Cardiac fibroblast (primary cell): ENCODE data around the gene GPX2.

Experiments used
- DNase-seq, 2 donors: peaks; one replicate each; pipeline versions ENCODE4 v3.0.0 to v3.0.0-alpha.2; 2010; ENCODE audit warnings: low read depth in 2 of 2
- H3K4me3 ChIP-seq, 2 donors: replicated peaks in 1 of 2; 1 replicate in 1 of 2; 2 replicates in 1 of 2; pipeline ENCODE4 v1.5.1; 2011; ENCODE audit warnings: low read depth in 2 of 2, low read length in 2 of 2, mild to moderate bottlenecking in 2 of 2, moderate library complexity in 1 of 2
- TF ChIP-seq, protein P1 (sequence below): IDR thresholded peaks from one replicate; pipeline ENCODE4 v1.5.1; 2011; ENCODE audit warnings: low read depth, mild to moderate bottlenecking, low read length, inconsistent platforms

GPX2 gene

GRCh38 chr14:64954491-64955240, 12.1 kb upstream of the GPX2 start:
- no peak for DNase-seq
- TF ChIP-seq, protein P1, sequence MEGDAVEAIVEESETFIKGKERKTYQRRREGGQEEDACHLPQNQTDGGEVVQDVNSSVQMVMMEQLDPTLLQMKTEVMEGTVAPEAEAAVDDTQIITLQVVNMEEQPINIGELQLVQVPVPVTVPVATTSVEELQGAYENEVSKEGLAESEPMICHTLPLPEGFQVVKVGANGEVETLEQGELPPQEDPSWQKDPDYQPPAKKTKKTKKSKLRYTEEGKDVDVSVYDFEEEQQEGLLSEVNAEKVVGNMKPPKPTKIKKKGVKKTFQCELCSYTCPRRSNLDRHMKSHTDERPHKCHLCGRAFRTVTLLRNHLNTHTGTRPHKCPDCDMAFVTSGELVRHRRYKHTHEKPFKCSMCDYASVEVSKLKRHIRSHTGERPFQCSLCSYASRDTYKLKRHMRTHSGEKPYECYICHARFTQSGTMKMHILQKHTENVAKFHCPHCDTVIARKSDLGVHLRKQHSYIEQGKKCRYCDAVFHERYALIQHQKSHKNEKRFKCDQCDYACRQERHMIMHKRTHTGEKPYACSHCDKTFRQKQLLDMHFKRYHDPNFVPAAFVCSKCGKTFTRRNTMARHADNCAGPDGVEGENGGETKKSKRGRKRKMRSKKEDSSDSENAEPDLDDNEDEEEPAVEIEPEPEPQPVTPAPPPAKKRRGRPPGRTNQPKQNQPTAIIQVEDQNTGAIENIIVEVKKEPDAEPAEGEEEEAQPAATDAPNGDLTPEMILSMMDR: no peak
- H3K4me3 ChIP-seq: no peak overlapping the region

DNA sequence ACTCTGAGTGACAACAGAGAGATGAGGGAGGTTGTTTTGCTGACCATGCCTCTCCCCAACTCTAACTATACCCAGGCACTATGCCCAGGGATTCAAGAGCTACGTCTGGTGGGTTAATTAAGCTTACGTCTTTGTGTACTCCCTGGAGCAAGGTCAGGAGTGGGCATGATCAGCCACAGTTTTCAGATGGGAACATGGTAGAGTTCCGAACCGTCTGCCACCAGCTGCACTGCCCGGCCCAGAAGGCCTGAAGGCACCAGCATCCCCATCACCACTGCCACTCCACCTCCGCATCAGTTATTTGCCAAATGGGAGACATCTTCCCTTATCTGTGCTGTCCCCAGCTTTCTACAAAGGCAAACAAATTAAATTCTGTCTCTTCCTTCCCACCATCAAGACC, 11.1 kb upstream of the GPX2 start:
- no peak overlapping the region for H3K4me3 ChIP-seq
- DNase-seq: no peak

DNA sequence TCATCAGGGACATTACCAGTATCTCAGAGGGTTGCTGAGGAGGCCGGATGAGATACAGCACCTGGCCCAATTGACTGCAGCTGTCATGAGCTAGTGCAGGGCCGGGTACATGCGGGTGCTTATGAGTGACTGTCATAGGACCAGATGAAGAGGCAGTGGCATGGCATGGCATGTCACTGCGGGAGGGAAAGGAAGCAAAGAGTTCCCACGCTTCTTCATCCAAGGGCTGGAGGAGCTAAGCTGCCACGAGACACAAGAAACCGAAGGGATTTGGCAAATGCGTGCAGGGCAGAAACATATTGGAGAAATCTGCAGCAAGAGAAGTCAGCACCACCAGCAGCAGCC, 10.7 kb upstream of the GPX2 start:
- no peak for DNase-seq
- TF ChIP-seq, protein P1: no peak
- H3K4me3 ChIP-seq: no peak overlapping the region

More for the DNA sequence above, 11.1 kb upstream of the GPX2 start:
- TF ChIP-seq, protein P1: no peak

DNA sequence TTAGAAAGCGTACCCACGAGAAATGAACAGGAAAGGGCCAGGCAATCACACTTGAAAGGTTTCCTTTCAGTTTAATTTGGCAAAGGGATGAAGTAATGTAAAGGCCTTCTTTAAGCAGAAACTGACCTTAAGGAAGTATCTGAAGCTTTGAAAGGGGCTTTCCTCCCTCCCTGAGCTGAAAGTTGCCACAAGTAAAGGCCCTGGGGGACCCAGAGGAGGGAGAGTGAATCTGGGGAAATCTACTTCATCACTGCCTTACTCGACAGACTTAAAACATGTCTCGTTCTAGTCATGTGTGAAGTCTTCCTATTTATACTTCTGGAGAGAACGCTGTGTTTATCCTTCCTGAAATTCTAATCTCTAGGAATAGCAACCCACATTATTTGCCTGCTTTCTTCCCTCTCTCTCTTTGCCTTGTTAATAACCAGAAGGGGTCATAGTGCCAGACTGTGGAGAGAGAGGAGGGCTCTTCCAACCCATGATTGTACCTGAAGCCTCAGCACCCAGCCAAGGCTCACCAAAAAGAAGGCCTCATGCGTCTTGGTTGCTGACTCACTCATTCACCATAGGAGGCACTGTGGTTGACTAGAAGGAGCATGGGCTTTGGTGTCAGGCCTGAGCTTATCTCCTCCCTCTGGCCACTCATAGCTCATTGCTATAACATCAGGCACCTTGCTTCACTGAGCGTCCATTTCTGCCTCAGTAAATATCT, 10.2 kb upstream of the GPX2 start:
- no peak overlapping the region for H3K4me3 ChIP-seq
- TF ChIP-seq, protein P1: no peak
- no peak for DNase-seq

GRCh38 chr14:64951724-64952123, 9.2 kb upstream of the GPX2 start:
- no peak overlapping the region for H3K4me3 ChIP-seq
- TF ChIP-seq, protein P1: no peak
- no peak for DNase-seq

GRCh38 chr14:64951291-64951690, 8.7 kb upstream of the GPX2 start:
- DNase-seq: no peak
- no peak overlapping the region for H3K4me3 ChIP-seq
- TF ChIP-seq, protein P1: no peak

- TF ChIP-seq, protein P1: no peak
- DNase-seq: no peak
- H3K4me3 ChIP-seq: no peak overlapping the region
These were observed 8.3 kb upstream of the GPX2 start for GRCh38 chr14:64950889-64951288.
